BJ (cell line): ENCODE results near the gene HS6ST3. TPM values are rescaled to one million over a fixed set of nuclear protein-coding genes. Genes with fewer than 3 reads are reported as not detected.

Experiments
- CTCF ChIA-PET: fragments of 350-600 bp; formaldehyde crosslinking; extraction: SDS; loops from one replicate; lab custom pipeline; 2021; ENCODE audit warnings: antibody characterized with exemption, inconsistent platforms; lab: Yijun Ruan, JAX
- POLR2A ChIA-PET: fragments of 300-600 bp; sonication (Branson Sonifier 250); formaldehyde crosslinking; extraction: SDS; loops from one replicate; lab custom pipeline; 2021; ENCODE audit warnings: antibody characterized with exemption; lab: Charles Lee
- DNase-seq: peaks from one replicate; pipeline ENCODE4 v3.0.0-alpha.2; 2011; ENCODE audit warnings: low read depth
- H3K27me3 ChIP-seq: 2 replicates; pipeline ENCODE4 v1.6.0; 2011; ENCODE audit warnings: low read length; ENCODE audit not compliant: control insufficient read depth, insufficient read depth
- H3K36me3 ChIP-seq: 2 replicates; pipeline ENCODE4 v1.5.1; 2011; ENCODE audit warnings: low read length; ENCODE audit not compliant: control insufficient read depth, insufficient read depth
- H3K4me3 ChIP-seq: 2 replicates; pipeline ENCODE4 v1.5.1; 2011; ENCODE audit warnings: low read depth, mild to moderate bottlenecking, control low read depth, low read length
- polyA plus RNA-seq: library from polyadenylated mRNA; depleted of rRNA; stranded (reverse); fragments of >200 nt; gene quantifications from 2 replicates; pipeline ENCODE4 v1.2.3, GENCODE V29; 2011
- TF ChIP-seq, protein P1 (sequence below): IDR thresholded peaks from 2 replicates; pipeline ENCODE4 v1.5.1; 2011; ENCODE audit warnings: low read depth, mild to moderate bottlenecking, control low read depth, inconsistent platforms, low read length, moderate library complexity; ENCODE audit not compliant: insufficient read depth

HS6ST3 gene
- polyA plus RNA-seq, 1 experiment = not detected

GRCh38 chr13:96314974-96315373, 225.1 kb downstream of the HS6ST3 start:
- CTCF ChIA-PET = no interaction called here
- no peaks in the 10 kb centered on the region for H3K36me3 ChIP-seq
- no peak overlapping the region for H3K4me3 ChIP-seq
- POLR2A ChIA-PET = no interaction called here
- no peak for DNase-seq
- TF ChIP-seq, protein P1, sequence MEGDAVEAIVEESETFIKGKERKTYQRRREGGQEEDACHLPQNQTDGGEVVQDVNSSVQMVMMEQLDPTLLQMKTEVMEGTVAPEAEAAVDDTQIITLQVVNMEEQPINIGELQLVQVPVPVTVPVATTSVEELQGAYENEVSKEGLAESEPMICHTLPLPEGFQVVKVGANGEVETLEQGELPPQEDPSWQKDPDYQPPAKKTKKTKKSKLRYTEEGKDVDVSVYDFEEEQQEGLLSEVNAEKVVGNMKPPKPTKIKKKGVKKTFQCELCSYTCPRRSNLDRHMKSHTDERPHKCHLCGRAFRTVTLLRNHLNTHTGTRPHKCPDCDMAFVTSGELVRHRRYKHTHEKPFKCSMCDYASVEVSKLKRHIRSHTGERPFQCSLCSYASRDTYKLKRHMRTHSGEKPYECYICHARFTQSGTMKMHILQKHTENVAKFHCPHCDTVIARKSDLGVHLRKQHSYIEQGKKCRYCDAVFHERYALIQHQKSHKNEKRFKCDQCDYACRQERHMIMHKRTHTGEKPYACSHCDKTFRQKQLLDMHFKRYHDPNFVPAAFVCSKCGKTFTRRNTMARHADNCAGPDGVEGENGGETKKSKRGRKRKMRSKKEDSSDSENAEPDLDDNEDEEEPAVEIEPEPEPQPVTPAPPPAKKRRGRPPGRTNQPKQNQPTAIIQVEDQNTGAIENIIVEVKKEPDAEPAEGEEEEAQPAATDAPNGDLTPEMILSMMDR = no peak
- H3K27me3 ChIP-seq = no peaks in the 10 kb centered on the region

- Histone ChIP-seq H3K27me3 (no peaks in the 10 kb centered on the region), H3K36me3 (no peaks in the 10 kb centered on the region), H3K4me3 (no peak overlapping the region)
- POLR2A ChIA-PET = no interaction called here
- no peak for DNase-seq
- TF ChIP-seq, protein P1 = no peak
- CTCF ChIA-PET = no interaction called here
Measured at GRCh38 chr13:96338030-96338429, 248.1 kb downstream of the HS6ST3 start.

DNA sequence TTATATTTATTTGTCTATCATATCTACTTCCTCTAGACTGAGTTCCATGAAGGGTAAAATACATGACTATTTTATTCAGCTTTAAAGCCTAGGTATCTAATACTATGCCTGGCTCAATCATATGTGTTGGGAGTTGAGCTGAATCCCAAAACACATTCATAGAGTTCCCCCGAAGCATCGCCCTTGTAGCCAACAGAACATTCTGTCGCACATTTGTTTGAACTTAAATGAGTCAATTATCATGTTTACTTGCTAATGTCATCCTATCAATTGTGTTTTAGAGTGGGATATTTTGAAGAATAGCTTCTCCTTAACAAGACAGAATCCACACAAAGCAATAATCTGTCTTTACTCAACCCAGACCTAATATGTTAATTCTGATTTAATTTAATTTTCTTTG, 252.4 kb downstream of the HS6ST3 start:
- Histone ChIP-seq H3K36me3 (no peaks in the 10 kb centered on the region), H3K27me3 (no peaks in the 10 kb centered on the region), H3K4me3 (no peak overlapping the region)
- ChIA-PET CTCF (no interaction called here), POLR2A (no interaction called here)
- TF ChIP-seq, protein P1 = no peak
- no peak for DNase-seq

GRCh38 chr13:96342852-96343465, 253.1 kb downstream of the HS6ST3 start:
- Histone ChIP-seq H3K4me3 (no peak overlapping the region), H3K36me3 (no peaks in the 10 kb centered on the region), H3K27me3 (no peaks in the 10 kb centered on the region)
- DNase-seq = no peak
- CTCF ChIA-PET = no interaction called here
- POLR2A ChIA-PET = no interaction called here
- TF ChIP-seq, protein P1 = no peak

DNA sequence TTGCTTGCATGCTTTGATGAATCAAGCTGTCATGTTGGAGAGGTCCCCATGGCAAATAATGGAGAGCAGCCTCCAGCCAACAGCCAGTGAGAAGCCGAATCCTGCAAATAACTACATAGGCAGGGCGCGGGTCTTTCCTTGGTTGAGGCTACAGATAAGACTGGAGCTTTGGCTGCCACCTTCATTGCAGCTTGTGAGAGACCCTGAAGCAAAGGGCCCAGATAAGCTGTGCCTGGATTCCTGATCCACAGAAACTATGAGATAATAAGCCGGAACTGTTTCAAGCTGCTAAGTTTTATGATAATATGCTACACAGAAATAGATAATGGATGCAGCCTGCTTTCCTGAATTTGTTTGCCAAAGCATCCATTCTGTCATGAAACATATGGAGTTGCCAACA, 257.0 kb downstream of the HS6ST3 start:
- CTCF ChIA-PET = no interaction called here
- POLR2A ChIA-PET = no interaction called here
- DNase-seq = no peak
- Histone ChIP-seq H3K4me3 (no peak overlapping the region), H3K36me3 (no peaks in the 10 kb centered on the region), H3K27me3 (no peaks in the 10 kb centered on the region)
- TF ChIP-seq, protein P1 = no peak
